Measurements from ENCODE around the gene LRRK1. TPM values are rescaled to one million over a fixed set of nuclear protein-coding genes. Genes with fewer than 3 reads are reported as not detected.

The LRRK1 gene
- total RNA-seq, 4 donors from 2014 or later: 12.1 to 23.8 (median 15.2) TPM

GRCh38 chr15:101003706-101004105 lies 84.5 kb downstream of the LRRK1 start:
- Histone ChIP-seq H3K36me3 (no peaks in the 10 kb centered on the region), H3K27me3 (peaks cover 8% of the 10 kb centered on the region), H3K27ac (no peak overlapping the region), H3K4me1 (peaks cover 0 to 21% (median 6%) of the 10 kb centered on the region in 3 donors), H3K4me3 (no peak overlapping the region), H3K9me3 (no peaks in the 10 kb centered on the region)
- 100% methylated on average over 1 to 2 of the region's 4 CpGs for WGBS, 2 donors (ENCODE audit: low coverage in 1 of 2)
- ATAC-seq: no peak
- TF ChIP-seq CTCF (IDR thresholded peaks at IDR 0.05): no peak
- no peak for TF ChIP-seq POLR2AphosphoS5 (IDR thresholded peaks at IDR 0.05)
- TF ChIP-seq EP300 (IDR thresholded peaks at IDR 0.05): no peak
- no peak for TF ChIP-seq POLR2A (IDR thresholded peaks at IDR 0.05)

- WGBS, 2 donors (ENCODE audit: low coverage in 1 of 2): 100% methylated on average over 3 of the region's 4 CpGs; no CpG with 5 or more reads in 1 of the 2 donors
These were observed 85.3 kb downstream of the LRRK1 start for GRCh38 chr15:101004500-101004899.

GRCh38 chr15:101004986-101005747 lies 86.0 kb downstream of the LRRK1 start:
- 95 to 100% methylated on average over 3 to 7 of the region's 10 CpGs for WGBS, 2 donors (ENCODE audit: low coverage in 1 of 2)
- H3K4me3 ChIP-seq: no peak overlapping the region
- H3K27ac ChIP-seq: no peak overlapping the region
- no peak for TF ChIP-seq POLR2AphosphoS5 (IDR thresholded peaks at IDR 0.05)
- TF ChIP-seq EP300 (IDR thresholded peaks at IDR 0.05): no peak
- TF ChIP-seq CTCF (IDR thresholded peaks at IDR 0.05): no peak
- no peak for TF ChIP-seq POLR2A (IDR thresholded peaks at IDR 0.05)
- no peaks in the 10 kb centered on the region for H3K9me3 ChIP-seq
- peaks cover 0 to 23% (median 6%) of the 10 kb centered on the region in 3 donors for H3K4me1 ChIP-seq
- peaks cover 14% of the 10 kb centered on the region for H3K27me3 ChIP-seq
- ATAC-seq: no peak
- peaks cover 0 to 7% of the 10 kb centered on the region in 2 donors for H3K36me3 ChIP-seq

More at GRCh38 chr15:101004500-101004899, 85.3 kb downstream of the LRRK1 start:
- peaks cover 0 to under 1% of the 10 kb centered on the region in 2 donors for H3K36me3 ChIP-seq
- peaks cover 9% of the 10 kb centered on the region for H3K27me3 ChIP-seq
- TF ChIP-seq POLR2AphosphoS5 (IDR thresholded peaks at IDR 0.05) (no peak), EP300 (IDR thresholded peaks at IDR 0.05) (no peak), CTCF (IDR thresholded peaks at IDR 0.05) (no peak), POLR2A (IDR thresholded peaks at IDR 0.05) (no peak)
- ATAC-seq: no peak
- peaks cover 0 to 23% (median 6%) of the 10 kb centered on the region in 3 donors for H3K4me1 ChIP-seq
- no peaks in the 10 kb centered on the region for H3K9me3 ChIP-seq
- H3K4me3 ChIP-seq: no peak overlapping the region
- H3K27ac ChIP-seq: no peak overlapping the region

DNA sequence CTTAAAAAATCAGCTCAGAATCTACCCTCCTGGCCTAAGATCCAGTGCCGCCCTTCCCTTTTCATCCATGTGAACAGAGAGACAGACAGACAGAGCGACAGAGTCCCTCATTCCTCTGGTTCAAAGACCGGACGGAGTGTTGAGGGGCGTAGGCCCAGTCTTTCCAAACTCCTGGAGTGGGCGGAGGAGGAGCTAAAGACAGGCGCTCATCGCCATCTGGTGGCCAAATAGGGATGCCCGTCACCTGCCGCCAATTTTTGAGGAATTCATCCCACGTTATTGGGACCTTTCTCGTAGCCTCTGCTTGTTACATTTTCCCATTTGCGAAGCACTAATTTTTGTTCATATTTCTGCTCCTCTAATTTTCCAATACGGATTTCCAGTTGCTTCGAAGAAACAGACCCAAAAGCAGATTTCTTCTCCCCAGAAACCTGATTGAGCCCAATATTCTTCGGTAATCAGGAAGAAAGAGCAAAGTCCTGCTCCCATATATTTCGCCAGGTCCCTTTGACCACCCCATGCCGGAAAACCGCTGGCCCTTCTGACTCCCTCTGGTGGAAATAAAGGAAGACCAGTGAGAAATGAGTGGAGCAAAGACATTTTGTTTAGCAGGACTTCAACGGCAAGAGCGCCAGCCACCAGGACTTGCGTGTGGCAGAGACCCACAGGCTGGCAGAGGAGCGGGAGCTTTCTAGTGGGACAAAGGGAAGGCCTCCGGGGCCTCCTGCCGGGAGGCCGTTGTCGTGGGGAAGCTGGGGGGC lies 88.0 kb downstream of the LRRK1 start:
- peak overlapping the region in 1 of 4 donors; percentile 8 for H3K27ac ChIP-seq
- peaks cover 14% of the 10 kb centered on the region for H3K27me3 ChIP-seq
- H3K9me3 ChIP-seq: no peaks in the 10 kb centered on the region
- H3K4me1 ChIP-seq: peaks cover 0 to 23% (median 6%) of the 10 kb centered on the region in 3 donors
- peak; percentile 80 for ATAC-seq
- peak; percentile 85 to 94 (median 88) for TF ChIP-seq CTCF (IDR thresholded peaks at IDR 0.05)
- no peak for TF ChIP-seq POLR2A (IDR thresholded peaks at IDR 0.05)
- no peak overlapping the region for H3K4me3 ChIP-seq
- 20 to 26% methylated on average over 14 to 25 of the region's 27 CpGs for WGBS, 2 donors (ENCODE audit: low coverage in 1 of 2)
- peaks cover 0 to 20% of the 10 kb centered on the region in 2 donors for H3K36me3 ChIP-seq

All from gastroesophageal sphincter (tissue), 4 donors.